Upper lobe of left lung (tissue), 6 donors: ENCODE data around the gene COL7A1. TPM values are rescaled to one million over a fixed set of nuclear protein-coding genes. Genes with fewer than 3 reads are reported as not detected.

Source experiments
- ATAC-seq, 2 donors: fragments of 200-7000 bp; cut with Tn5 transposase; one replicate each; pipeline ENCODE4 v1.9.1; 2022; ENCODE audit warnings: mild to moderate bottlenecking in 2 of 2, moderate library complexity in 2 of 2; ENCODE audit not compliant: low FRiP score in 2 of 2
- DNase-seq, 2 donors: peaks; one replicate each; pipeline ENCODE4 v3.0.0-alpha.2; 2019 to 2020
- H3K27ac ChIP-seq, 4 donors: fragments of 200-600 bp; sonication (generic); one replicate each; pipeline ENCODE4 v1.5.1; 2016 to 2019
- H3K27me3 ChIP-seq, 4 donors: fragments of 200-600 bp; sonication (generic); one replicate each; pipeline ENCODE4 v1.5.1; 2017 to 2019
- H3K36me3 ChIP-seq, 4 donors: fragments of 200-600 bp; sonication (generic); one replicate each; pipeline ENCODE4 v1.5.1; 2016 to 2019
- H3K4me1 ChIP-seq, 4 donors: fragments of 200-600 bp; sonication (generic); one replicate each; pipeline ENCODE4 v1.5.1; 2018 to 2019
- H3K4me3 ChIP-seq, 4 donors: fragments of 200-600 bp; sonication (generic); one replicate each; pipeline ENCODE4 v1.5.1; 2017 to 2019; ENCODE audit warnings: mild to moderate bottlenecking in 2 of 4, moderate library complexity in 1 of 4
- H3K9me3 ChIP-seq, 4 donors: fragments of 200-600 bp; sonication (generic); one replicate each; pipeline ENCODE4 v1.5.1; 2018 to 2019
- CTCF ChIP-seq, 6 experiments: fragments of 450-650 bp in 4 of 6; fragments of 200-600 bp in 2 of 6; sonication (generic) in 2 of 6; IDR thresholded peaks; one replicate each; pipeline ENCODE4 v1.5.1; 2016 to 2019; ENCODE audit warnings: antibody characterized with exemption in 6 of 6
- EP300 ChIP-seq, 4 donors: sonication (generic); formaldehyde crosslinking; IDR thresholded peaks; one replicate each; pipeline ENCODE4 v1.5.1; 2017; ENCODE audit warnings: antibody characterized with exemption in 4 of 4, control low read depth in 2 of 4
- POLR2A ChIP-seq, 4 donors: fragments of 450-650 bp; IDR thresholded peaks; one replicate each; pipeline ENCODE4 v1.5.1; 2016 to 2017; ENCODE audit warnings: antibody characterized with exemption in 4 of 4, mild to moderate bottlenecking in 2 of 4
- POLR2AphosphoS5 ChIP-seq, 2 donors: sonication (generic); formaldehyde crosslinking; IDR thresholded peaks; one replicate each; pipeline ENCODE4 v1.5.1; 2017; ENCODE audit warnings: antibody characterized with exemption in 2 of 2
- WGBS, 2 donors: methylation state at CpG; one replicate each; pipeline ENCODE4 v1.1.5; 2017 to 2018; 5-methylcytosine and 5-hydroxymethylcytosine counted together
- total RNA-seq, 6 donors: library from RNA; depleted of rRNA in 4 of 6; stranded (reverse); fragments of >200 nt in 4 of 6; gene quantifications; one replicate each; pipeline versions ENCODE4 v1.1.0 to v1.2.1, GENCODE V29; 2016 to 2021
- donor health status: DM: no; HTN: no; CAD: no; lungs with moderate emphysema.
- donor health status: DM: no; HTN: yes; CAD: no; lungs with severe emphysema.

Gene COL7A1
- 10 to 100 TPM in 1 of 6 donors, 1 to 10 TPM in 5; 2.7 to 30.4 (median 4.6) TPM for total RNA-seq

GRCh38 chr3:48595075-48595525 is at the start of gene COL7A1:
Gene COL7A1, minus strand, starts transcription at chr3:48595329. Its CDS starts 170 bp downstream, at chr3:48595159.
- H3K4me1 ChIP-seq, result peaks cover 7 to 20% (median 14%) of the 10 kb centered on the region in 4 donors
- DNase-seq (peak in 1 of 2 donors; percentile 82), ATAC-seq (peak in 1 of 2 donors; percentile 10)
- H3K4me3 ChIP-seq, result peak within 1 kb of the TSS in 3 of 4 donors; percentile 12 to 39 (median 26)
- peak within 1 kb of the TSS in 2 of 4 donors; percentile 44 to 69 for H3K27ac ChIP-seq
- TF ChIP-seq EP300 (IDR thresholded peaks at IDR 0.05) (no peak), POLR2AphosphoS5 (IDR thresholded peaks at IDR 0.05) (no peak)
- peaks cover 0 to 4% (median 0%) of the 10 kb centered on the region in 4 donors for H3K27me3 ChIP-seq
- 7% methylated on average over 33 of the region's 35 CpGs; no CpG with 5 or more reads in 1 of the 2 donors for WGBS, 2 donors
- no peaks in the 10 kb centered on the region for H3K9me3 ChIP-seq
- H3K36me3 ChIP-seq, result peaks cover 3 to 26% (median 21%) of the 10 kb centered on the region in 4 donors

GRCh38 chr3:48642605-48643004 is 47.5 kb upstream of the COL7A1 start:
- Histone ChIP-seq H3K27me3 (no peaks in the 10 kb centered on the region), H3K4me3 (no peak overlapping the region), H3K27ac (no peak overlapping the region), H3K36me3 (no peaks in the 10 kb centered on the region), H3K4me1 (no peaks in the 10 kb centered on the region), H3K9me3 (no peaks in the 10 kb centered on the region)
- WGBS, 2 donors, result 85 to 86% methylated on average over 6 of the region's 12 CpGs
- ATAC-seq (no peak), DNase-seq (peak in 1 of 2 donors; percentile 70)
- no peak for TF ChIP-seq CTCF (IDR thresholded peaks at IDR 0.05)
- no peak for TF ChIP-seq EP300 (IDR thresholded peaks at IDR 0.05)
- no peak for TF ChIP-seq POLR2AphosphoS5 (IDR thresholded peaks at IDR 0.05)
- no peak for TF ChIP-seq POLR2A (IDR thresholded peaks at IDR 0.05)

GRCh38 chr3:48641396-48641795 is 46.3 kb upstream of the COL7A1 start:
- Histone ChIP-seq H3K9me3 (no peaks in the 10 kb centered on the region), H3K27ac (no peak overlapping the region), H3K27me3 (no peaks in the 10 kb centered on the region), H3K4me3 (no peak overlapping the region), H3K36me3 (no peaks in the 10 kb centered on the region), H3K4me1 (peaks cover 2 to 4% (median 3%) of the 10 kb centered on the region in 4 donors)
- 93 to 100% methylated on average over 1 to 3 of the region's 3 CpGs for WGBS, 2 donors
- ATAC-seq (no peak), DNase-seq (no peak)
- no peak for TF ChIP-seq POLR2AphosphoS5 (IDR thresholded peaks at IDR 0.05)
- TF ChIP-seq POLR2A (IDR thresholded peaks at IDR 0.05), result no peak
- no peak for TF ChIP-seq CTCF (IDR thresholded peaks at IDR 0.05)

- H3K27ac ChIP-seq, result no peak overlapping the region
- H3K4me3 ChIP-seq, result no peak overlapping the region
- WGBS, 2 donors, result 84 to 89% methylated on average over 18 to 32 of the region's 38 CpGs
- peak in 1 of 2 donors; percentile 81 for DNase-seq
- no peaks in the 10 kb centered on the region for H3K9me3 ChIP-seq
- H3K27me3 ChIP-seq, result no peaks in the 10 kb centered on the region
- no peak for TF ChIP-seq POLR2A (IDR thresholded peaks at IDR 0.05)
- no peak for TF ChIP-seq POLR2AphosphoS5 (IDR thresholded peaks at IDR 0.05)
- TF ChIP-seq CTCF (IDR thresholded peaks at IDR 0.05), result no peak
- TF ChIP-seq EP300 (IDR thresholded peaks at IDR 0.05), result no peak
- H3K36me3 ChIP-seq, result no peaks in the 10 kb centered on the region
- no peak for ATAC-seq
- H3K4me1 ChIP-seq, result peaks cover 7 to 11% (median 10%) of the 10 kb centered on the region in 4 donors
These were observed 44.9 kb upstream of the COL7A1 start for GRCh38 chr3:48639944-48640606.

- Histone ChIP-seq H3K9me3 (no peaks in the 10 kb centered on the region), H3K36me3 (peaks cover 0 to 11% (median 3%) of the 10 kb centered on the region in 4 donors), H3K27me3 (no peaks in the 10 kb centered on the region), H3K4me1 (peaks cover 18 to 26% (median 23%) of the 10 kb centered on the region in 4 donors), H3K4me3 (no peak overlapping the region), H3K27ac (no peak overlapping the region)
- ATAC-seq (no peak), DNase-seq (no peak)
- WGBS, 2 donors, result 53 to 82% methylated on average over 2 to 6 of the region's 6 CpGs
- TF ChIP-seq EP300 (IDR thresholded peaks at IDR 0.05) (no peak), CTCF (IDR thresholded peaks at IDR 0.05) (no peak), POLR2AphosphoS5 (IDR thresholded peaks at IDR 0.05) (no peak), POLR2A (IDR thresholded peaks at IDR 0.05) (no peak)
These were observed 42.2 kb upstream of the COL7A1 start for GRCh38 chr3:48637305-48637704.
